NB4 (cell line): Measurements from ENCODE around the gene STIM1.
A peak's percentile ranks its signal among the peaks of the same experiment; 100 is the strongest.

ENCODE experiments used
- DNase-seq: peaks from one replicate; pipeline ENCODE4 v3.0.0; 2010; ENCODE audit warnings: low read depth
- H3K4me3 ChIP-seq: one replicate; pipeline ENCODE4 v1.5.1; 2011; ENCODE audit warnings: mild to moderate bottlenecking, low read depth, low read length, moderate library complexity
- CTCF ChIP-seq: IDR thresholded peaks from one replicate; pipeline ENCODE4 v1.5.1; 2012; ENCODE audit warnings: low read depth, low read length
- MAX ChIP-seq: IDR thresholded peaks from 2 replicates; pipeline ENCODE4 v1.6.1; 2011; ENCODE audit warnings: low read depth, low read length
- MYC ChIP-seq: IDR thresholded peaks from 2 replicates; pipeline ENCODE4 v1.6.1; 2011; ENCODE audit warnings: low read depth, low read length
- POLR2A ChIP-seq: IDR thresholded peaks from 2 replicates; pipeline ENCODE4 v1.6.1; 2011; ENCODE audit warnings: mild to moderate bottlenecking; ENCODE audit not compliant: insufficient read length; ENCODE audit errors: extremely low read depth

Gene STIM1

GRCh38 chr11:4085575-4085974, 230.1 kb downstream of the STIM1 start:
- no peak for DNase-seq
- no peak for TF ChIP-seq POLR2A
- TF ChIP-seq MAX = no peak
- no peak for TF ChIP-seq CTCF
- no peak for TF ChIP-seq MYC
- H3K4me3 ChIP-seq = no peak overlapping the region

GRCh38 chr11:4086575-4087353, 231.3 kb downstream of the STIM1 start:
- no peak for DNase-seq
- no peak overlapping the region for H3K4me3 ChIP-seq
- TF ChIP-seq CTCF (no peak), MYC (no peak), POLR2A (no peak), MAX (no peak)

- TF ChIP-seq CTCF (no peak), MYC (no peak), POLR2A (no peak), MAX (no peak)
- DNase-seq = no peak
- no peak overlapping the region for H3K4me3 ChIP-seq
Measured at GRCh38 chr11:4087551-4087950, 232.1 kb downstream of the STIM1 start.

GRCh38 chr11:4090258-4090657, 234.8 kb downstream of the STIM1 start:
- no peak for DNase-seq
- TF ChIP-seq MAX = no peak
- H3K4me3 ChIP-seq = no peak overlapping the region

- no peak overlapping the region for H3K4me3 ChIP-seq
- TF ChIP-seq CTCF (no peak), MAX (no peak), MYC (no peak), POLR2A (no peak)
- DNase-seq = peak; percentile 32
Measured at GRCh38 chr11:4092026-4092425, 236.6 kb downstream of the STIM1 start.

GRCh38 chr11:4093519-4094347, 238.3 kb downstream of the STIM1 start:
- peak overlapping the region; percentile 92 for H3K4me3 ChIP-seq
- no peak for DNase-seq
- TF ChIP-seq MAX (no peak), CTCF (no peak), POLR2A (no peak), MYC (no peak)
